NT2/D1 (cell line): ENCODE results near the gene THTPA.

ENCODE experiments used
- SUZ12 ChIP-seq: IDR thresholded peaks from 2 replicates; pipeline ENCODE4 v1.6.1; 2011; ENCODE audit not compliant: insufficient read length, insufficient read depth; ENCODE audit errors: extremely low read depth
- YY1 ChIP-seq: IDR thresholded peaks from 2 replicates; pipeline ENCODE4 v1.6.1; 2011; ENCODE audit not compliant: insufficient read length, insufficient read depth
- ZNF274 ChIP-seq: IDR thresholded peaks from 2 replicates; pipeline ENCODE4 v1.6.1; 2011; ENCODE audit warnings: mild to moderate bottlenecking, low read depth, low read length

GRCh38 chr14:23517650-23518326 lies 38.3 kb upstream of the THTPA start:
- TF ChIP-seq ZNF274 (no peak), YY1 (no peak), SUZ12 (no peak)
